Loucy (cell line): Measurements from ENCODE around the gene ACE2.
A peak's percentile ranks its signal among the peaks of the same experiment; 100 is the strongest.

Experiments used
- H2AFZ ChIP-seq: fragments of 200-600 bp; sonication (generic); 2 replicates; pipeline ENCODE4 v1.6.0; 2016; ENCODE audit warnings: antibody characterized with exemption, mild to moderate bottlenecking, low read length, moderate library complexity
- H3F3A ChIP-seq: fragments of 200-600 bp; 2 replicates; pipeline ENCODE4 v1.6.0; 2016; ENCODE audit warnings: antibody characterized with exemption, low read depth, mild to moderate bottlenecking
- H3K27me3 ChIP-seq: fragments of 200-600 bp; sonication (generic); 2 replicates; pipeline ENCODE4 v1.6.1; 2014; ENCODE audit warnings: low read length, mild to moderate bottlenecking; ENCODE audit not compliant: insufficient read depth, poor library complexity, severe bottlenecking
- H3K36me3 ChIP-seq: fragments of 200-600 bp; sonication (generic); 2 replicates; pipeline ENCODE4 v1.6.1; 2016; ENCODE audit warnings: low read length; ENCODE audit not compliant: insufficient read depth
- H3K4me1 ChIP-seq: fragments of 200-600 bp; sonication (generic); 2 replicates; pipeline ENCODE4 v1.5.1; 2014; ENCODE audit warnings: low read length, mild to moderate bottlenecking; ENCODE audit not compliant: insufficient read depth, poor library complexity, severe bottlenecking
- H3K4me2 ChIP-seq: fragments of 200-600 bp; sonication (generic); 2 replicates; pipeline ENCODE4 v1.6.0; 2014; ENCODE audit warnings: antibody characterized with exemption, low read length, low read depth, mild to moderate bottlenecking; ENCODE audit not compliant: poor library complexity, severe bottlenecking
- H3K4me3 ChIP-seq: fragments of 200-600 bp; sonication (generic); 2 replicates; pipeline ENCODE4 v1.5.1; 2014; ENCODE audit warnings: low read length, mild to moderate bottlenecking, mixed read lengths; ENCODE audit not compliant: poor library complexity, severe bottlenecking
- H3K79me2 ChIP-seq: fragments of 200-600 bp; sonication (generic); 2 replicates; pipeline ENCODE4 v1.6.1; 2014; ENCODE audit warnings: low read length; ENCODE audit not compliant: insufficient read depth
- H3K9ac ChIP-seq: fragments of 200-600 bp; sonication (generic); 2 replicates; pipeline ENCODE4 v1.6.0; 2014; ENCODE audit warnings: mild to moderate bottlenecking, low read depth, low read length, moderate library complexity; ENCODE audit not compliant: poor library complexity, severe bottlenecking
- H3K9me2 ChIP-seq: fragments of 200-600 bp; sonication (generic); replicated peaks from 2 replicates; pipeline ENCODE4 v1.6.1; 2016; ENCODE audit warnings: low read depth, low read length, mixed read lengths
- H3K9me3 ChIP-seq: fragments of 200-600 bp; sonication (generic); 2 replicates; pipeline ENCODE4 v1.6.1; 2014; ENCODE audit warnings: mild to moderate bottlenecking, antibody characterized with exemption, low read length, low read depth; ENCODE audit not compliant: insufficient read depth
- H4K20me1 ChIP-seq: fragments of 200-600 bp; sonication (generic); 2 replicates; pipeline ENCODE4 v1.6.0; 2014; ENCODE audit warnings: antibody characterized with exemption, low read length, mild to moderate bottlenecking; ENCODE audit not compliant: insufficient read depth, poor library complexity, severe bottlenecking
- EZH2phosphoT487 ChIP-seq: fragments of 200-600 bp; IDR thresholded peaks from 2 replicates; pipeline ENCODE4 v1.6.1; 2018; ENCODE audit warnings: antibody characterized with exemption, mild to moderate bottlenecking, moderate library complexity, borderline replicate concordance
- TF ChIP-seq, protein P1 (sequence below): fragments of 200-600 bp; sonication (generic); conservative IDR thresholded peaks from 2 replicates; pipeline ENCODE4 v1.5.1; 2014; ENCODE audit warnings: mild to moderate bottlenecking, antibody characterized with exemption, low read length

ACE2 gene

DNA sequence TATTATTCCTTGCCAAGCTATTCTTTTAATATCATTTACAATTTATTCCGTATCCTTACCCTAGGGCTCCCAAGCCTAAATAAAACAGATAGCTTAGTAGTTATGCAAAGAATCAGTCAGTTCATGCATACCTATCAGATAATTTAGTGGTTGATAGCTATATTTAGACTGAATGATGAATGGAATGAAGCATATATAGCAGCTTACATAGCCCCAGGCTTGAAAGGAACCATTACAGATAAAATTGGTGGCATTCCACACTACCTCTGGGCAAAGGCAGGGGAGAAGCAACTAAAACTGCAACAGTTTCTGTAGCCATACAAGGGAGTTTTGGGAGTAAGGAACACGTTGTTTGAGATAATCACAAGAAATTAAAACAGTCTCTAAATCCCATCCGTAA lies 2.7 kb downstream of the ACE2 start:
- Histone ChIP-seq H3K4me1 (no peaks in the 10 kb centered on the region), H3K9me2 (no peaks in the 10 kb centered on the region), H4K20me1 (no peaks in the 10 kb centered on the region), H3K4me2 (no peak overlapping the region), H3K36me3 (no peaks in the 10 kb centered on the region), H3K9ac (no peak overlapping the region), H3K79me2 (no peaks in the 10 kb centered on the region), H3K9me3 (no peaks in the 10 kb centered on the region), H3K27me3 (no peaks in the 10 kb centered on the region), H3F3A (no peaks in the 10 kb centered on the region), H3K4me3 (no peak overlapping the region), H2AFZ (no peak overlapping the region)
- TF ChIP-seq EZH2phosphoT487 = no peak
- TF ChIP-seq, protein P1, sequence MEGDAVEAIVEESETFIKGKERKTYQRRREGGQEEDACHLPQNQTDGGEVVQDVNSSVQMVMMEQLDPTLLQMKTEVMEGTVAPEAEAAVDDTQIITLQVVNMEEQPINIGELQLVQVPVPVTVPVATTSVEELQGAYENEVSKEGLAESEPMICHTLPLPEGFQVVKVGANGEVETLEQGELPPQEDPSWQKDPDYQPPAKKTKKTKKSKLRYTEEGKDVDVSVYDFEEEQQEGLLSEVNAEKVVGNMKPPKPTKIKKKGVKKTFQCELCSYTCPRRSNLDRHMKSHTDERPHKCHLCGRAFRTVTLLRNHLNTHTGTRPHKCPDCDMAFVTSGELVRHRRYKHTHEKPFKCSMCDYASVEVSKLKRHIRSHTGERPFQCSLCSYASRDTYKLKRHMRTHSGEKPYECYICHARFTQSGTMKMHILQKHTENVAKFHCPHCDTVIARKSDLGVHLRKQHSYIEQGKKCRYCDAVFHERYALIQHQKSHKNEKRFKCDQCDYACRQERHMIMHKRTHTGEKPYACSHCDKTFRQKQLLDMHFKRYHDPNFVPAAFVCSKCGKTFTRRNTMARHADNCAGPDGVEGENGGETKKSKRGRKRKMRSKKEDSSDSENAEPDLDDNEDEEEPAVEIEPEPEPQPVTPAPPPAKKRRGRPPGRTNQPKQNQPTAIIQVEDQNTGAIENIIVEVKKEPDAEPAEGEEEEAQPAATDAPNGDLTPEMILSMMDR = no peak

DNA sequence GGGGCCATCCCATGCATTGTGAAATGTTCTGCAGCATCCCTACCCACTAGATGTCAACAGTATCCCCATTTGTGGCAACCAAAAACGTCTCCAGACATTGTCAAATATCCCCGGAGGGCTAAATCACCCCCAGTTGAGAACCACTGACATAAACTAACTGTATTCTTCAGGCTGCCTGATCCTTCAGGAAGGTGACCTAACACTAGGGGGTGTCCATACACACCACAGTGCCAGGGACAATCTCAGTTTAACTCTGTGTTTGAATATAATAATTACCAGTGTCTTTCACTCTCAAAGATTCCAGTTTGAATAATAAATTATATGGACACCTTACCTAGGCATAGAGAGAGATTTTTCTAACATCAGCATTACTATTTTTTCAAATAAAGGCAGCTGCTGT lies 6.4 kb downstream of the ACE2 start:
- Histone ChIP-seq H3K4me2 (no peak overlapping the region), H3K79me2 (no peaks in the 10 kb centered on the region), H4K20me1 (no peaks in the 10 kb centered on the region), H3F3A (no peaks in the 10 kb centered on the region), H3K9ac (no peak overlapping the region), H3K4me1 (no peaks in the 10 kb centered on the region), H2AFZ (no peak overlapping the region), H3K9me2 (no peaks in the 10 kb centered on the region), H3K9me3 (no peaks in the 10 kb centered on the region), H3K4me3 (no peak overlapping the region), H3K27me3 (no peaks in the 10 kb centered on the region), H3K36me3 (no peaks in the 10 kb centered on the region)
- TF ChIP-seq EZH2phosphoT487 = no peak
- TF ChIP-seq, protein P1 = 0 out of 2 replicates have a peak, but pooled peaks have one; percentile 24

GRCh38 chrX:15579778-15580747 lies 20.7 kb downstream of the ACE2 start:
- Histone ChIP-seq H4K20me1 (no peaks in the 10 kb centered on the region), H3K9me3 (no peaks in the 10 kb centered on the region), H3K9ac (no peak overlapping the region), H3K9me2 (no peaks in the 10 kb centered on the region), H3F3A (no peaks in the 10 kb centered on the region), H3K36me3 (no peaks in the 10 kb centered on the region), H3K27me3 (no peaks in the 10 kb centered on the region), H3K79me2 (no peaks in the 10 kb centered on the region), H3K4me1 (no peaks in the 10 kb centered on the region), H3K4me2 (no peak overlapping the region), H3K4me3 (no peak overlapping the region), H2AFZ (no peak overlapping the region)
- TF ChIP-seq, protein P1 = no peak
- TF ChIP-seq EZH2phosphoT487 = no peak
